HG03159 (cell line): Measurements from ENCODE around the gene PRPH.
"Not testable (repeated sequence)": the region's sequence is repeated elsewhere in the genome, so short reads cannot be mapped to it uniquely, and the experiment has no call there.

Experiments
- ATAC-seq: cut with Tn5 transposase; IDR thresholded peaks from one replicate; pipeline ENCODE4 v1.9.1; 2021; ENCODE audit warnings: mild to moderate bottlenecking, moderate library complexity; ENCODE audit not compliant: unreplicated experiment

The PRPH gene

GRCh38 chr12:49298160-49298559 lies 3.2 kb downstream of the PRPH start:
- no peak for ATAC-seq

- no peak for ATAC-seq
Observed at GRCh38 chr12:49301760-49302159, 6.8 kb downstream of the PRPH start.

- ATAC-seq = no peak
Observed at GRCh38 chr12:49304161-49304560, 9.2 kb downstream of the PRPH start.

DNA sequence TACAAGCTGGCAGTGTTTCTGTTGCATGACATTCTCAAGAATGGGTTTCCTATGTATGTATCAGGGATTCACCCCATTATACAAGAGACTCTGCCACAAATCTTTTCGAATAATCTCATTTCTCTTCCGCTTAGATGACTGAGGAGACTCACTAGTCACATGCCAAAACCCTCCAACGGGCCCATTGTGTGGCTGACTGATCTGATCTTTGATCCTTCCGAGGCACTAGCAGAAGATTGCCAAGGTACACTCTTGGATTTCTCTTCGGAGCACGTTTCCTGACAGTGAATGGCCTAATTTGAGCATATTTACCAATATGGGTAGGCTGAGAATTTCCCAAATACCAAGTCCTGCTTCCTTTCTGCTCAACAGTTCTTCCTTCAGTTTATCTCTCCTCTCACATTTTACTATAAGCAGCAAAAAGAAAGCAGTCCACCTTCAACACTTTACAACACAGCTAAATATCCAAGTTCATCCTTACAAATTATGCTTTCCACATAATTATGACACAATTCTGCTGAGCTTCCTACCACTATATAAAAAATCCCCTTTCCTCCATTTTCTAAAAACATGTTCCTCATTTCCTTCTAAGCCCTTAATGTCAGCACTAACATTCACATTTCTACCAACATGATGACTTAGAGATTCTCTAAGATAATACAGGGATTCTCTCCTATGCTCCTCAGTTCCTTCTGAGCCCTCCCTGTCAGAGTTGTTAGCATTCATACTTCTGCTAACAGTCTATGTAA lies 11.0 kb downstream of the PRPH start:
- no peak for ATAC-seq

- no peak for ATAC-seq
Observed at GRCh38 chr12:49309386-49309785, 14.4 kb downstream of the PRPH start.

GRCh38 chr12:49310451-49311000 lies 15.6 kb downstream of the PRPH start:
- not testable (repeated sequence) for ATAC-seq

DNA sequence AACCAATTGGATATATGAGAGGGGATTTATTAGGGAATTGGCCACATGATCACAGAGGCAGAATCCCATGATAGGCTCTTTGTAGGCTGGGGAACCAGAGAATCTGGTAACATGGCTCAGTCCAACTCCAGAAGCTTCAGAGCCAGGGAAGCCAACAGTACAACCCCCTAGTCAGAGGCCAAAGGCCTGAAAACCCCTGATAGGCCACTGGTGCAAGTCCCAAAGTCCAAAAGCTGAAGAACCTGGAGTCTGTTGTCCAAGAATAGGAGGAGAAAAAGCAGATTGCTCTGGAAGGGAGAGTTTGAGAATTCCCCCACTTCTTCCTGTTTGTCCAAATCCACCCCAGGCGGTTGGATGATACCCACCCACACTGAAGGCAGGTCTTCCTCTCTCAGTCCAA lies 19.9 kb downstream of the PRPH start:
- ATAC-seq = no peak

DNA sequence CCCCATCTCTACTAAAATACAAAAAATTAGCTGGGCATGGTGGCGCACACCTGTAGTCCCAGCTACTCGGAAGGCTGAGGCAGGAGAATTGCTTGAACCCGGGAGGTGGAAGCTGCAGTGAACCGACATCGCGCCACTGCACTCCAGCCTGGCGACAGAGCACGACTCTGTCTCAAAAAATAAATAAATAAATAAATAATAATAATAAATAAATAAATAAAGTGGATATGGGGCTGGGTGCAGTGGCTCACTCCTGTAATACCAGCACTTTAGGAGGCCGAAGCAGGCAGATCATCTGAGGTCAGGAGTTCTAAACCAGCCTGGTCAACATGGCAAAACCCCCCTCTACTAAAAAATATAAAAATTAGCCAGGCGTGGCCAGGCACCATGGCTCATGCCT lies 22.2 kb downstream of the PRPH start:
- not testable (repeated sequence) for ATAC-seq

DNA sequence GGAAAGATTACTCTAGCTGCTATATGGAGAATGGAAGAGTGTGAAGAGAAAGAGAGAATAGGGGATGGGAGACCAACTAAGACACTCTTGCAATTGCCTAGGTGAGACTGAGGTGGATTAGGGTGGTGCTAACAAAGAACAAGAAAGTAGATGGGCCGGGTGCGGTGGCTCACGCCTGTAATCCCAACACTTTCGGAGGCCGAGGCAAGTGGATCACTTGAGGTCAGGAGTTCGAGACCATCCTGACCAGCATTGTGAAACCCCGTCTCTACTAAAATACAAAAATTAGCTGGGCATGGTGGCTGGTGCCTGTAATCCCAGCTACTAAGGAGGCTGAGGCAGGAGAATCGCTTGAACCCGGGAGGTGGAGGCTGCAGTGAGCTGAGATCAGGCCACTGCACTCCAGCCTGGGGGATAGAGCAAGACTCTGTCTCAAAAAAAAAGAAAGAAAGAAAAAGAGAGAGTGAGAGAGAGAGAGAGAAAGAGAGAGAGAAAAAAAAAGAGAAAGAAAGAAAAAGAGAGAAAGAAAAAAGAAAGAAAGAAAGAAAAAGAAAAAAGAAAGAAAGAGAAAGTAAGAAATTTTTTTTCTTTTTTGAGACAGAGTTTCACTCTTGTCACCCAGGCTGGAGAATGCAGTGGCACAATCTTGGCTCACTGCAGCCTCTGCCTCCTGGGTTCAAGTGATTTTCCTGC lies 25.6 kb downstream of the PRPH start:
- not testable (repeated sequence) for ATAC-seq

GRCh38 chr12:49322367-49322707 lies 27.4 kb downstream of the PRPH start:
- ATAC-seq = no peak

GRCh38 chr12:49322708-49323523 lies 28.0 kb downstream of the PRPH start, which contains the start of gene TROAP:
TSS of gene TROAP (plus strand) at chr12:49323255. CDS start at chr12:49323609, 354 bp downstream.
- peak; percentile 94 for ATAC-seq

GRCh38 chr12:49323524-49324097 lies 28.7 kb downstream of the PRPH start:
- no peak for ATAC-seq

GRCh38 chr12:49325606-49326005 lies 30.7 kb downstream of the PRPH start:
- ATAC-seq = no peak

DNA sequence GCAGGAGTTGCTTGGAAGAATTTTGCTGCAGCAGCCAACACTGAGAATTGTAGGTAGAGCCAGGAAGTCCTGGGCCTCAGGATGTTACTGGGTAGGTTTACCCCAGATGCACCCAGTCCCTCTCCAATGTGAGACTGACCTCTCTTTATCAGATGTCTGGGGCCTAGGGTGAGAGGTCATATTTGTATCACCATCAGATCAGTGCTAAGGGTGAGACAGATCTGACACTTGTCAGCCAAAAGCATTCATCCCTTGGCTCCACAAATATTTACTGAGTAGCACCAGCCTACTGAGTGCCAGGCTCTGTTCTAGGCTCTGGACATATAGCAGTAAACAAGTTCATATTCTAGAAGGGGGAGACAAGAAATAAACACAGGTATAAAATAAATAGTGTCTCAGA lies 32.4 kb downstream of the PRPH start:
- no peak for ATAC-seq

- ATAC-seq = no peak
Observed at GRCh38 chr12:49327887-49328286, 32.9 kb downstream of the PRPH start.

DNA sequence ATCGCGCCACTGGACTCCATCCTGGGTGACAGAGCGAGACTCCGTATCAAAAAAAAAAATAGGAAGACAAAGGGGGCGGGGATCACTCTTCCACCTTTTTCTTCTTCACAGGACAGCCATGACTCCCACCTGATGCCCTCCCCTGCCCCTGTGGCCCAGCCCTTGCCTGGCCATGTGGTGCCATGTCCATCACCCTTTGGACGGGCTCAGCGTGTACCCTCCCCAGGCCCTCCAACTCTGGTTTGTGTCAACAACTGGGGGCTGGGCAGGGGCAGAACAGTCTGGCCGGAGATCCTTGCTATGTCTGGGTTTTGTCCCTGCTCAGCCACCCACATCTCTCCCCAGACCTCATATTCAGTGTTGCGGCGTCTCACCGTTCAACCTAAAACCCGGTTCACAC lies 33.9 kb downstream of the PRPH start:
- ATAC-seq = no peak

- ATAC-seq = no peak
Observed at GRCh38 chr12:49330032-49330619, 35.2 kb downstream of the PRPH start.

- ATAC-seq = no peak
Observed at GRCh38 chr12:49330631-49331379, 35.9 kb downstream of the PRPH start.

DNA sequence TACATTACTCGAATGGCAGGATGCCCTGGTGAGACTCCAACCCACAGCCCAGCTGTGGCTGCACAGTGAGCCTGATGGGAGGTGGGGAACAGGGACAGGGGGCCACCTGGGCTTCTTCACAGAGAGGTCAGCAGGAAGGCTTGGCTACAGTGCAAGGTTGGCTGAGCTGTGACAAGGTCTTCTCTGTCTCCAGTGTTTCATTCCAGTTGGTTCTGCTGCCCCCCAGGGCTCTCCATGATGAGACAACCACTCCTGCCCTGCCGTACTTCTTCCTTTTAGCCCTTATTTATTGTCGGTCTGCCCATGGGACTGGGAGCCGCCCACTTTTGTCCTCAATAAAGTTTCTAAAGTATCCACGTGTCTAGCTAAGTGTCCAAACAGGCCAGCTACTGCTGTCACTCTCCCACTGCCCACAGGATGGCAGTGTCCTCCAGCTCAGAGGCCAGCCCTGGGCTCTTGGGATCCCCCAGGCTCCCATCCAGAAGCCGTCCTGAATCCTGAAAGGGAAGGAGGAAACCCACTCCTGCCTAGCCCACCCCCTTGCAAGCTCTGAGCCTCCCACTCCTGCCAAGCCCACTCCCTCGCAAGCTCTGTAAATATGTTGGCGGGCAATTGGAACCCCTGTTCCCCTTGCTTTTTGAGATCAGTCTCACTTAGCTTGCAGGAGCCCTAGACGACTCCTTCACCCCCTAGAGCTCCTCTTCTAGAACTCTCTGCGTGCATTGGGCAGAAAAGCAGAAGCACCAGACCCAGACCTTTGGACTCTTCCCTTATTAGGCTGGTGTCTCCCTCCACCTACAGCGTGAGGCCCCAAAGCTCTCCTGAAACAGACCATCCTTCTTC lies 36.7 kb downstream of the PRPH start:
- no peak for ATAC-seq
